ENCODE data around the gene KIF13A.

- TF ChIP-seq ZBTB2 (IDR thresholded peaks at IDR 0.05) (no peak), ZNF3 (CRISPR knock-in tag; IDR thresholded peaks at IDR 0.05) (no peak), ATF7 (IDR thresholded peaks at IDR 0.05) (no peak)
Measured at GRCh38 chr6:18035330-18035854, 48.0 kb upstream of the KIF13A start.
